ENCODE measurements around the gene STXBP6. TPM values are rescaled to one million over a fixed set of nuclear protein-coding genes. Genes with fewer than 3 reads are reported as not detected.

Gene STXBP6
- polyA plus RNA-seq, 1 donor (not counting 4 experiments of a cell fraction or from before 2014, with no cell fraction given): 1.4 TPM

GRCh38 chr14:24866067-24866639 lies 183.8 kb downstream of the STXBP6 start:
- no peak for TF ChIP-seq EZH2 (IDR thresholded peaks at IDR 0.05; ENCODE audit: low read length)
- no peak for TF ChIP-seq CTCF (optimal IDR thresholded peaks at IDR 0.05 in 1 of 3, IDR thresholded peaks at IDR 0.05 in 1 of 3, conservative IDR thresholded peaks at IDR 0.05 in 1 of 3; ENCODE audit: extremely low read depth in 1 of 3, insufficient read depth in 2 of 3, low read length in 3 of 3)
- Histone ChIP-seq H3K27ac (ENCODE audit: control insufficient read depth, insufficient read depth, low read length) (no peak overlapping the region), H4K20me1 (ENCODE audit: control insufficient read depth, extremely low read depth, insufficient read depth, low read length) (no peaks in the 10 kb centered on the region), H3K36me3 (ENCODE audit: control insufficient read depth in 2 of 2, extremely low read depth in 1 of 2, insufficient read depth in 2 of 2, low read length in 2 of 2) (no peaks in the 10 kb centered on the region), H3K4me3 (ENCODE audit: control insufficient read depth in 2 of 3, extremely low read depth in 1 of 3, insufficient read depth in 2 of 3, low read depth in 1 of 3, low read length in 3 of 3) (no peak overlapping the region), H2AFZ (ENCODE audit: control insufficient read depth, low read length) (no peak overlapping the region), H3K9me1 (ENCODE audit: control insufficient read depth, extremely low read depth, insufficient read depth, low read length) (no peaks in the 10 kb centered on the region), H3K9ac (ENCODE audit: control insufficient read depth, extremely low read depth, insufficient read depth, low read length) (no peak overlapping the region), H3K79me2 (ENCODE audit: control insufficient read depth, insufficient read depth, low read length) (no peaks in the 10 kb centered on the region), H3K4me2 (ENCODE audit: control insufficient read depth, extremely low read depth, insufficient read depth, low read depth, low read length) (no peak overlapping the region), H3K27me3 (ENCODE audit: control insufficient read depth, extremely low read depth, insufficient read depth, low read length) (no peaks in the 10 kb centered on the region), H3K9me3 (ENCODE audit: control insufficient read depth, low read depth, low read length) (no peaks in the 10 kb centered on the region), H3K4me1 (ENCODE audit: control insufficient read depth, extremely low read depth, insufficient read depth, low read length) (peaks cover 6% of the 10 kb centered on the region)
- dilution Hi-C loops (cut with MboI; ENCODE audit: extremely low pct_ligation_motif_present, low sequenced_read_pairs): no loop called here
- DNase-seq (ENCODE audit: low read depth, low spot score) (no peak), FAIRE-seq (no peak)

GRCh38 chr14:24863968-24864684 lies 185.8 kb downstream of the STXBP6 start:
- H3K36me3 ChIP-seq (ENCODE audit: control insufficient read depth in 2 of 2, extremely low read depth in 1 of 2, insufficient read depth in 2 of 2, low read length in 2 of 2): no peaks in the 10 kb centered on the region
- H3K9ac ChIP-seq (ENCODE audit: control insufficient read depth, extremely low read depth, insufficient read depth, low read length): no peak overlapping the region
- TF ChIP-seq CTCF (optimal IDR thresholded peaks at IDR 0.05 in 1 of 3, IDR thresholded peaks at IDR 0.05 in 1 of 3, conservative IDR thresholded peaks at IDR 0.05 in 1 of 3; ENCODE audit: extremely low read depth in 1 of 3, insufficient read depth in 2 of 3, low read length in 3 of 3) (no peak), EZH2 (IDR thresholded peaks at IDR 0.05; ENCODE audit: low read length) (no peak)
- H3K79me2 ChIP-seq (ENCODE audit: control insufficient read depth, insufficient read depth, low read length): no peaks in the 10 kb centered on the region
- H2AFZ ChIP-seq (ENCODE audit: control insufficient read depth, low read length): no peak overlapping the region
- H3K4me3 ChIP-seq (ENCODE audit: control insufficient read depth in 2 of 3, extremely low read depth in 1 of 3, insufficient read depth in 2 of 3, low read depth in 1 of 3, low read length in 3 of 3): no peak overlapping the region
- H3K27me3 ChIP-seq (ENCODE audit: control insufficient read depth, extremely low read depth, insufficient read depth, low read length): no peaks in the 10 kb centered on the region
- H3K9me1 ChIP-seq (ENCODE audit: control insufficient read depth, extremely low read depth, insufficient read depth, low read length): no peaks in the 10 kb centered on the region
- no peaks in the 10 kb centered on the region for H3K9me3 ChIP-seq (ENCODE audit: control insufficient read depth, low read depth, low read length)
- dilution Hi-C loops (cut with MboI; ENCODE audit: extremely low pct_ligation_motif_present, low sequenced_read_pairs): no loop called here
- peaks cover 6% of the 10 kb centered on the region for H3K4me1 ChIP-seq (ENCODE audit: control insufficient read depth, extremely low read depth, insufficient read depth, low read length)
- DNase-seq (ENCODE audit: low read depth, low spot score): no peak
- no peak overlapping the region for H3K27ac ChIP-seq (ENCODE audit: control insufficient read depth, insufficient read depth, low read length)
- H3K4me2 ChIP-seq (ENCODE audit: control insufficient read depth, extremely low read depth, insufficient read depth, low read depth, low read length): no peak overlapping the region
- no peaks in the 10 kb centered on the region for H4K20me1 ChIP-seq (ENCODE audit: control insufficient read depth, extremely low read depth, insufficient read depth, low read length)
- no peak for FAIRE-seq
